IMR-90 (cell line): ENCODE results near the gene FNDC3B. TPM values are rescaled to one million over a fixed set of nuclear protein-coding genes. Genes with fewer than 3 reads are reported as not detected.
A peak's percentile ranks its signal among the peaks of the same experiment; 100 is the strongest.

Experiments
- ATAC-seq: fragments of 200-7000 bp; cut with Tn5 transposase; 2 replicates; pipeline ENCODE4 v1.9.1; 2020; ENCODE audit warnings: low read depth, mild to moderate bottlenecking, moderate library complexity
- BruUV-seq: library from RNA; stranded (reverse); fragments of 400-500 nt; replicated peaks from 2 replicates; lab custom pipeline; 2021; lab: Mats Ljungman, UMichigan
- CTCF ChIA-PET: fragments of 300-600 bp; formaldehyde crosslinking; extraction: SDS; loops from one replicate; lab custom pipeline; 2021; ENCODE audit warnings: antibody characterized with exemption; lab: Yijun Ruan, JAX
- POLR2A ChIA-PET: fragments of 300-600 bp; sonication (Branson Sonifier 250); formaldehyde crosslinking; loops from one replicate; lab custom pipeline; 2022; ENCODE audit warnings: antibody characterized with exemption; ENCODE audit not compliant: unreplicated experiment; lab: Charles Lee
- DNase-seq: peaks from one replicate; pipeline ENCODE4 v3.0.0; 2013
- H2AFZ ChIP-seq: replicated peaks from 2 replicates; pipeline ENCODE3; 2013; ENCODE audit warnings: low read length, mild to moderate bottlenecking; ENCODE audit not compliant: poor library complexity
- H2AK5ac ChIP-seq: 2 replicates; pipeline ENCODE4 v1.6.1; 2013; ENCODE audit warnings: low read depth, low read length, inconsistent platforms
- H2AK9ac ChIP-seq: replicated peaks from 2 replicates; pipeline ENCODE3; 2013; ENCODE audit warnings: mild to moderate bottlenecking, low read depth, low read length, moderate library complexity; ENCODE audit not compliant: poor library complexity
- H2BK120ac ChIP-seq: 2 replicates; pipeline ENCODE4 v1.6.1; 2013; ENCODE audit warnings: low read depth, low read length, inconsistent platforms
- H2BK15ac ChIP-seq: 3 replicates; pipeline ENCODE4 v1.6.1; 2013; ENCODE audit warnings: low read depth, low read length, inconsistent platforms
- H2BK20ac ChIP-seq: 2 replicates; pipeline ENCODE4 v1.6.1; 2013; ENCODE audit warnings: low read depth, mild to moderate bottlenecking, inconsistent platforms, low read length, moderate library complexity
- H2BK5ac ChIP-seq: 2 replicates; pipeline ENCODE4 v1.6.1; 2013; ENCODE audit warnings: mild to moderate bottlenecking, low read depth, low read length, inconsistent platforms; ENCODE audit not compliant: poor library complexity, severe bottlenecking
- H3K14ac ChIP-seq: replicated peaks from 2 replicates; pipeline ENCODE4 v1.6.1; 2013; ENCODE audit warnings: low read depth, low read length, inconsistent platforms
- H3K18ac ChIP-seq: 2 replicates; pipeline ENCODE4 v1.6.1; 2013; ENCODE audit warnings: low read depth, low read length, control low read depth
- H3K23ac ChIP-seq: 2 replicates; pipeline ENCODE4 v1.6.1; 2013; ENCODE audit warnings: low read depth, low read length, inconsistent platforms
- H3K27ac ChIP-seq: 2 replicates; pipeline ENCODE4 v1.5.1; 2013; ENCODE audit warnings: mild to moderate bottlenecking, control low read depth, low read length; ENCODE audit not compliant: insufficient read depth
- H3K27me3 ChIP-seq: 2 replicates; pipeline ENCODE4 v1.6.1; 2013; ENCODE audit warnings: low read length; ENCODE audit not compliant: control insufficient read depth, insufficient read depth
- H3K36me3 ChIP-seq: 2 replicates; pipeline ENCODE4 v1.6.1; 2013; ENCODE audit warnings: low read length, mixed read lengths; ENCODE audit not compliant: control insufficient read depth, insufficient read depth
- H3K4ac ChIP-seq: 2 replicates; pipeline ENCODE4 v1.6.1; 2013; ENCODE audit warnings: low read depth, low read length, inconsistent platforms
- H3K4me1 ChIP-seq: 2 replicates; pipeline ENCODE4 v1.6.1; 2013; ENCODE audit warnings: low read length, mixed read lengths; ENCODE audit not compliant: control insufficient read depth, insufficient read depth
- H3K4me2 ChIP-seq: 2 replicates; pipeline ENCODE4 v1.6.1; 2013; ENCODE audit warnings: low read depth, mild to moderate bottlenecking, control low read depth, low read length, moderate library complexity
- H3K4me3 ChIP-seq: 2 replicates; pipeline ENCODE4 v1.5.1; 2013; ENCODE audit warnings: low read depth, mild to moderate bottlenecking, control low read depth, low read length, moderate library complexity; ENCODE audit not compliant: insufficient read depth
- H3K56ac ChIP-seq: 2 replicates; pipeline ENCODE4 v1.6.1; 2013; ENCODE audit warnings: low read length, inconsistent platforms; ENCODE audit not compliant: insufficient read depth; ENCODE audit errors: extremely low read depth
- H3K79me1 ChIP-seq, 2 experiments: 2 replicates each; pipeline ENCODE4 v1.6.1; 2013; ENCODE audit warnings: low read length in 2 of 2, inconsistent platforms in 1 of 2, low read depth in 1 of 2
- H3K9ac ChIP-seq: 2 replicates; pipeline ENCODE4 v1.6.1; 2013; ENCODE audit warnings: low read depth, low read length, control low read depth
- H3K9me1 ChIP-seq: 2 replicates; pipeline ENCODE4 v1.6.1; 2013; ENCODE audit warnings: low read length, inconsistent platforms; ENCODE audit not compliant: insufficient read depth
- H3K9me3 ChIP-seq: 2 replicates; pipeline ENCODE4 v1.6.1; 2013; ENCODE audit warnings: low read length; ENCODE audit not compliant: control insufficient read depth, insufficient read depth
- H4K20me1 ChIP-seq: 2 replicates; pipeline ENCODE4 v1.6.1; 2013; ENCODE audit warnings: low read length, inconsistent platforms; ENCODE audit not compliant: insufficient read depth
- H4K5ac ChIP-seq: 2 replicates; pipeline ENCODE4 v1.6.1; 2013; ENCODE audit warnings: mild to moderate bottlenecking, low read depth, low read length, control low read depth
- H4K8ac ChIP-seq, 2 experiments: 2 replicates each; pipeline ENCODE4 v1.6.1; 2013; ENCODE audit warnings: low read depth in 2 of 2, low read length in 2 of 2, control low read depth in 1 of 2, inconsistent platforms in 1 of 2
- H4K91ac ChIP-seq: 2 replicates; pipeline ENCODE4 v1.6.1; 2013; ENCODE audit warnings: low read depth, low read length, inconsistent platforms; ENCODE audit not compliant: insufficient read depth
- BHLHE40 ChIP-seq: fragments of 150-350 bp; IDR thresholded peaks from 2 replicates; pipeline ENCODE4 v1.6.1; 2016; ENCODE audit warnings: mild to moderate bottlenecking, low read depth, low read length
- CHD1 ChIP-seq: IDR thresholded peaks from 2 replicates; pipeline ENCODE4 v1.6.1; 2012; ENCODE audit warnings: low read depth, low read length, improper control_type of control experiment
- FOS ChIP-seq: fragments of 150-350 bp; IDR thresholded peaks from 2 replicates; pipeline ENCODE4 v1.6.1; 2016; ENCODE audit warnings: low read depth, low read length
- MAZ ChIP-seq: IDR thresholded peaks from 2 replicates; pipeline ENCODE4 v1.6.1; 2012; ENCODE audit warnings: low read depth, mild to moderate bottlenecking, low read length, improper control_type of control experiment, moderate library complexity, borderline replicate concordance
- MXI1 ChIP-seq: IDR thresholded peaks from 2 replicates; pipeline ENCODE4 v1.6.1; 2012; ENCODE audit warnings: low read depth, mild to moderate bottlenecking, low read length, moderate library complexity, borderline replicate concordance
- NFE2L2 ChIP-seq: fragments of 150-350 bp; IDR thresholded peaks from 2 replicates; pipeline ENCODE4 v1.6.1; 2016; ENCODE audit warnings: low read depth, mild to moderate bottlenecking, low read length
- POLR2A ChIP-seq: IDR thresholded peaks from 2 replicates; pipeline ENCODE4 v1.6.1; 2012; ENCODE audit warnings: mild to moderate bottlenecking, low read depth, low read length
- RAD21 ChIP-seq: IDR thresholded peaks from 2 replicates; pipeline ENCODE4 v1.6.1; 2012; ENCODE audit warnings: low read length, improper control_type of control experiment
- RCOR1 ChIP-seq: IDR thresholded peaks from 2 replicates; pipeline ENCODE4 v1.6.1; 2012; ENCODE audit warnings: mild to moderate bottlenecking, low read length, improper control_type of control experiment; ENCODE audit not compliant: insufficient replicate concordance
- RFX5 ChIP-seq: IDR thresholded peaks from 2 replicates; pipeline ENCODE4 v1.8.0; 2012; ENCODE audit warnings: low read depth, mild to moderate bottlenecking, low read length, moderate library complexity
- SMC3 ChIP-seq: fragments of 150-350 bp; IDR thresholded peaks from 2 replicates; pipeline ENCODE4 v1.6.1; 2016; ENCODE audit warnings: low read depth, mild to moderate bottlenecking, antibody characterized with exemption, low read length, moderate library complexity
- WGBS, 2 experiments: methylation state at CpG; one replicate each; pipeline versions ENCODE4 v1.1.5 to v1.1.7; 2013; ENCODE audit warnings: missing lambda C conversion rate in 2 of 2; ENCODE audit not compliant: insufficient read length in 1 of 2; ENCODE audit errors: extremely low coverage in 2 of 2; 5-methylcytosine and 5-hydroxymethylcytosine counted together
- dilution Hi-C: fragments of 300-500 bp; cut with HindIII; formaldehyde crosslinking; loops from one replicate; pipeline ENCODE4 v1.14.3; 2018; ENCODE audit warnings: low sequenced_read_pairs; ENCODE audit not compliant: unreplicated experiment
- in situ Hi-C: fragments of 300-500 bp; cut with MboI; formaldehyde crosslinking; loops from 3 replicates; pipeline ENCODE4 v1.14.3; 2019; ENCODE audit warnings: low sequenced_read_pairs, inconsistent platforms, mixed read lengths
- intact Hi-C: fragments of 100-400 bp; cut with micrococcal nuclease; formaldehyde crosslinking; loops from 2 replicates; pipeline ENCODE4 v1.10.0; 2022
- polyA plus RNA-seq, 3 experiments: library from polyadenylated mRNA; depleted of rRNA; stranded (reverse); fragments of >200 nt; gene quantifications; 2 replicates each; pipeline ENCODE4 v1.2.3, GENCODE V29; 2012; ENCODE audit warnings: low replicate concordance in 1 of 3
- total RNA-seq: library from RNA; depleted of rRNA; stranded (reverse); fragments of >200 nt; gene quantifications from 2 replicates; pipeline ENCODE4 v1.2.3, GENCODE V29; 2012
- TF ChIP-seq, protein P1 (sequence below): fragments of 150-350 bp; IDR thresholded peaks from 2 replicates; pipeline ENCODE4 v1.6.1; 2016; ENCODE audit warnings: low read depth, mild to moderate bottlenecking, low read length, moderate library complexity, borderline replicate concordance
- TF ChIP-seq, protein P2 (sequence below): fragments of 150-350 bp; IDR thresholded peaks from 2 replicates; pipeline ENCODE4 v1.6.1; 2017; ENCODE audit warnings: mild to moderate bottlenecking, antibody characterized with exemption, low read length, low read depth

Gene FNDC3B
- total and polyA plus RNA-seq, 2 of the 4 experiments (the other 2 are of a cell fraction) = 23.9 to 150 TPM

DNA sequence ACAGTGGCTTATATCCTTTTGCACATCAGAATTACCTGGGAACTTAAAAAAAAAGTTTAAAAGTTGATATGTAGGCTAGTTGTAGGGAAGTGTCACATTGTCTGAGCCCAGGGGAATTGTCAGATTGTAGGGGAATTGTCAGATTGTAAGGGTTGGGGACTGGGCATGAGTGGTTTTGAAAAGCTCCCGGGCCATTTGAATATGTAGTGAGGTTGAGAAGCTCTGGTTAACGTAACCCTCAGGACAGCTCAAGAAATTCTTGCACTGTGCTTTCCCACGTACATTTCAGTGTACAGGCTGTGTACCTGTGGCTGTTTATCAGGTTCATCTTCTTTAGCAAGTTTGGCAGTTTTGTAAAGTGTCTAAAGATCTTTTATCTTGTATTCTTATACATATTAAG is 107.0 kb downstream of the FNDC3B start:
- Histone ChIP-seq H2BK20ac (no peak overlapping the region), H3K4ac (no peak overlapping the region), H2AK5ac (no peak overlapping the region), H3K18ac (no peak overlapping the region), H4K20me1 (peaks cover 40% of the 10 kb centered on the region; the same call in 1 of the 2 replicates), H3K56ac (no peak overlapping the region), H2BK15ac (no peak overlapping the region), H3K4me1 (peaks cover 8% of the 10 kb centered on the region), H4K91ac (no peak overlapping the region), H2AK9ac (no peak overlapping the region), H3K23ac (no peak overlapping the region), H3K79me1 (peaks cover 24 to 65% of the 10 kb centered on the region in 2 experiments), H4K8ac (no peak overlapping the region), H3K27me3 (no peaks in the 10 kb centered on the region), H2BK5ac (peak overlapping the region; percentile 41), H3K14ac (no peak overlapping the region), H4K5ac (no peak overlapping the region), H3K4me3 (no peak overlapping the region), H3K9me3 (peaks cover 2% of the 10 kb centered on the region; the same call in 1 of the 2 replicates), H3K4me2 (no peak overlapping the region), H2AFZ (no peak overlapping the region), H2BK120ac (no peak overlapping the region), H3K36me3 (peaks cover 7% of the 10 kb centered on the region), H3K9me1 (peaks cover 3% of the 10 kb centered on the region; the same call in 1 of the 2 replicates), H3K9ac (no peak overlapping the region), H3K27ac (no peak overlapping the region)
- CTCF ChIA-PET = no interaction called here
- no TSS peak for BruUV-seq
- ATAC-seq = no peak
- no peak for DNase-seq
- intact Hi-C loops (no loop called here), dilution Hi-C loops (no loop called here), in situ Hi-C loops (no loop called here)
- WGBS, 2 experiments = no CpG with 5 or more reads among the region's 3 CpGs
- POLR2A ChIA-PET = no interaction called here
- TF ChIP-seq CHD1 (no peak), RCOR1 (no peak), MAZ (no peak), NFE2L2 (no peak), BHLHE40 (no peak), RFX5 (no peak), RAD21 (no peak), POLR2A (no peak), MXI1 (no peak), FOS (no peak), SMC3 (no peak)
- TF ChIP-seq, protein P1, sequence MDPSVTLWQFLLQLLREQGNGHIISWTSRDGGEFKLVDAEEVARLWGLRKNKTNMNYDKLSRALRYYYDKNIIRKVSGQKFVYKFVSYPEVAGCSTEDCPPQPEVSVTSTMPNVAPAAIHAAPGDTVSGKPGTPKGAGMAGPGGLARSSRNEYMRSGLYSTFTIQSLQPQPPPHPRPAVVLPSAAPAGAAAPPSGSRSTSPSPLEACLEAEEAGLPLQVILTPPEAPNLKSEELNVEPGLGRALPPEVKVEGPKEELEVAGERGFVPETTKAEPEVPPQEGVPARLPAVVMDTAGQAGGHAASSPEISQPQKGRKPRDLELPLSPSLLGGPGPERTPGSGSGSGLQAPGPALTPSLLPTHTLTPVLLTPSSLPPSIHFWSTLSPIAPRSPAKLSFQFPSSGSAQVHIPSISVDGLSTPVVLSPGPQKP = no peak
- TF ChIP-seq, protein P2, sequence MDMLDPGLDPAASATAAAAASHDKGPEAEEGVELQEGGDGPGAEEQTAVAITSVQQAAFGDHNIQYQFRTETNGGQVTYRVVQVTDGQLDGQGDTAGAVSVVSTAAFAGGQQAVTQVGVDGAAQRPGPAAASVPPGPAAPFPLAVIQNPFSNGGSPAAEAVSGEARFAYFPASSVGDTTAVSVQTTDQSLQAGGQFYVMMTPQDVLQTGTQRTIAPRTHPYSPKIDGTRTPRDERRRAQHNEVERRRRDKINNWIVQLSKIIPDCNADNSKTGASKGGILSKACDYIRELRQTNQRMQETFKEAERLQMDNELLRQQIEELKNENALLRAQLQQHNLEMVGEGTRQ = no peak
